ENCODE results near the gene DIO3.

DIO3 gene

DNA sequence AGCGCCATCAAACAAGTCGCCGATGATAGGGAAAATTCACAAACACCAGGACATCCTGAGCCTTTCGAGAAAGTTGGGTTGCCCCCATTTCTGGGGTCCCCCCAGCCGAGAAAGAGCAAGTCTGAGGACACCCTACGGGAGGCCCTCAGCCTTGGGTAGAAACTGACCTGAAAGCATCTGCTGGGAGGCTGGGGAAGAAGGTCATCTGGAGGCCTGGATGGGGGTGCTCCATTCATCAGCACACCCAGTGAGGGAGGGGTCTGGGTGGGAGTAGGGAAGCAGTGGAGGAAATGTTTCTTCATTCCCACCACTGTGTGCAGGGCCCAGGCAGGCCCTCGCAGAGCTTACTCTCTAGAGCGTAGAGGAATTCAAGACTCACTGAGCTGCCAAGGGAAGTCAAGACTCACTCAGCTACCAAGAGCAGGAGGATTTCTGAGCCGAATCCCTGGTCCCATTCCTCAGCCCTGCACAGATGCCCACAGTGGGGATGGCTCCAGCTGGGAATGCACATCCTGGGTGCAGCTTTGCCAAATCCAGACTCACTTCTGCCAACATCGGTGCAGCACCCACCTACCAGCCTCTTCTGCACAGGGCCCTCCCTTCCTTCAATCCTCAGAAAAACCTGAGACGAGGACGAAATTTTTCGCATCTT, 38.1 kb downstream of the DIO3 start:
- no peak for DNase-seq (ENCODE audit: low read depth)

DNA sequence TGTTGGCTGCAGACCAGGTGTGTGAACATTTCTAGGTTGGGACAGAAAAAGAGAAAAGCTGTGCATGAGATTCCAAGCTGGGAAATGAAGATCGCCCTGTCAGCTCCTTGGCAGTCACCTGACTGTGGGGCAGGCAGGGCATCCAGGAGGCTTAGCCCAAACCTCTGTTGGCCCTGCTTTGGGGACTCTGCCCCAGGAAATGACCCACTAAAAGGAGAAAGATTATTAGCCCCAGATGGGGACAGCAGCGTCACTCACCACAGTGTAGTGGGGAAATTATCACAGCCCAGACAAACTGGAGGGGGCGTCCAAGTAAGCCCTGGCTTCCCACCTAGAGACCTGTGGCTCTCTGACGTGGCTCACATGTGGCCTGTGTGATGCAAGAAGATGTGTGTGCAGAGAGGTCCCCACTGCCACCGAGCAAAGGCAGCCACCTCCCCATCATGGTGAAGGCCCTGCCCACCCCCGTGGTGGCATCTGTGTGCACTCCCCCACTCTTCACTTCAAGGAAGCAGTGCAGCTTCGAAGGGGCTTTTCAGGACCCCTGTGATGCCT, 39.1 kb downstream of the DIO3 start:
- no peak for DNase-seq (ENCODE audit: low read depth)

DNA sequence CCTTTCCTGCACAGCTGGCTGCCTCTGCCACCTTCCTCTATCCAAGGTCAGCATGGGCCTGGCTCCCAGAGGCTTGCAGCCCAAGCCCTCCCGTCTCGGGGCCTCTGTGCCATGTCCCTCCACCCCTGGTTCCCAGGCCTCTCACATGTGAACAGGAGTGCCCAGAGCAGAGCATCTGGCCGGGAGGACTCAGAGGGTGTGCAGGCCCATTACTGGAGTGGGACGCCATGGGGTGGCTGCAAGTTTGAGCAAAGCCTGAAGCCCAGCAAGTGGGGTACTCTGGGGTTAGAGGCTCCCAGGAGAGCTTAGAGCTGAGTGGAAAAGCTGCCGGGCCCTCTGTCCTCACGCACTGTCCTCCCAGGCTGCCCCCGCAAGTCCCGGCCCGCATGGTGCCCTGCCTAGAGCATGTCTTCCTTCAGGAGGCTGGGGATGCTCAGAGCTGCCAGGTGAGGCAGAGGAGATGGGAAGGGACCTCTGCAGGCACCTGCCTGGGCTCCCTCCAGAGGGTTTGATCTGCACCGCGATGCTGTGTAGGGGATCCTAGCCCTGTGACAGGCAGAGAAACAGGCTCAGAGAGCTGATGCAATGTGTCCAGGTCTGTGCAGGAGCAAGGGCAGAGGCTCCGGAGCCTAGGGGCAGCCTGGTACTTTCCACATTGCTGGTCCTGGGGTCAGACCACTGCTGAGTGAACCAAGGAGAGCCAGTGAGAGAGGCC, 39.8 kb downstream of the DIO3 start:
- DNase-seq (ENCODE audit: low read depth), result no peak

DNA sequence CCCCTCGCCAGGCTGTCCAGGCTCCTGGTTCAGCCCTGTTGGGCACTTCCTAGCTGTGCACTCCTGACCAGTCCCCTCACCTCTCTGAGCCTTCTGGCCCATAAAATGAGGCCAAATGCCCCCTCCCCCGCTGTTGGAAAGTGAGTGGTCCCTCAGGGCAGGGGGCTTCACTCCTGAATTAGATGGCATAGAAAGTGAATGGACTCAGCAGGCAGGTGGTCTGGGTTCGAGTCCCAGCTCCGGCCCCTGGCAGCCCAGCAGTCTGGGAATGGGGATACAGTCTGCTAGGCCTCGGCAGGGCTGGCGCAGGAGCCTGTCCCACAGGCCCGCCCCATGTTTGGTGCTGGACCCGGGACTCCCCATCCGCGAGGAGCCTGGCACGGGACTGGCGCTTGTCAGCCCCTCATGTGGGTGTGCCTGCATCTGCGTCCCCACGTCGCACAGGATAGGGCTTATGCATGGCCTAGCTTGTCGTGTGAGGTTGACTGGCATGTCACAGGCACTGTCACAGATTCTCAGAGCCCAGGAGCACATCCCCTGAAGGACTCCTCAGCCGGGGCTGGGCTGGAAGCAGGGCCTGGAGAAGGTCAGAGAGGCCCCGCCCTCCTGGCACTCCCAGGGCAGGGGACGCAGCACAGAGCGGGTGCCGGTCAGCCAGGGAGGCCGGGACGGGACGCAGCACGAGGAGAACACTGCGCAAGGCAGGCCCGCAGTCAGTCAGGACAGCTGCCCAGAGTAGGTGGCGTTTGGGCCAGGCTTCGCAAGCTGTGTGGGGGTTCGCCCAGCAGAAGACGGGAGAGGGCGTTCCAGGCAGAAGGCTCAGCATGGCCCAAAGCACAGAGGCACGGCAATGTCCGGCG, 40.5 kb downstream of the DIO3 start:
- no peak for DNase-seq (ENCODE audit: low read depth)

DNA sequence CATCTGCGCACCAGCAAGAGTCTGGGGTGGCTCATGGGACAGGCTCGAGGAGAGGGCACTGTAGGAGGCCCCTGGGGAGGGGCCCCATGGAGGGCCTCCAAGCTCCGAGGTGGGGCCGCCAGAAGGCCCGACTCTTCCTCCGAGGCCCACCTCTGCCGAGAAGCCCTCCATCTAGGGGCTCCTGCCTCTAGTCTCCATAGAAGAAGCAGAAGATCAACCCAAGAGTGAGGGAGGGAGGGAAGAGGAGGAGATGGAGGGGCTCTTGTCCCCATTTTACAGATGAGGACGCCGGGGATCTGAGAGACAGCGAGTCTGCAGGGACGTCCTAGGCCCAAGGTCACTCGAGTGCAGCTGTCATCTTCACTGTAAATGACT, 41.2 kb downstream of the DIO3 start:
- DNase-seq (ENCODE audit: low read depth), result no peak

DNA sequence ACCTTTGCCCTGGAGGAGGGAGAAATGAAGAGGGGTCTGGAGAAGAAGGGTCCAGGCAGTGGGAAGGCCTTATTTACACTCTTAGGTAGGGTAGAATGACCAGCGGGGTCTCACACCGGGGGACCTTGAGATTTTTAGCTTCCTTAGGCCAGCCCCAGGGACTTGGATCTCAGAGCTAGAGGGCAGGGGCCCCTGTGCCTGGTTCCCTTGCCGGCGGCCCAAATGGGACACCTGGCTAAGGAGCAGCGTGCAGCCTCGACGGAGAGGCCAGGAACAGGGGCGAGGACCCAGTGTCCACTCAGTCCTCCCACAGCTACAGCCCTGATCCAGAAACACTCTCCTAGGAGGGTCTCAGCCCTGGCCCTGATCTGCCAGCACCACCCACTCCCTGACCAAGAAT, 41.8 kb downstream of the DIO3 start:
- no peak for DNase-seq (ENCODE audit: low read depth)

DNA sequence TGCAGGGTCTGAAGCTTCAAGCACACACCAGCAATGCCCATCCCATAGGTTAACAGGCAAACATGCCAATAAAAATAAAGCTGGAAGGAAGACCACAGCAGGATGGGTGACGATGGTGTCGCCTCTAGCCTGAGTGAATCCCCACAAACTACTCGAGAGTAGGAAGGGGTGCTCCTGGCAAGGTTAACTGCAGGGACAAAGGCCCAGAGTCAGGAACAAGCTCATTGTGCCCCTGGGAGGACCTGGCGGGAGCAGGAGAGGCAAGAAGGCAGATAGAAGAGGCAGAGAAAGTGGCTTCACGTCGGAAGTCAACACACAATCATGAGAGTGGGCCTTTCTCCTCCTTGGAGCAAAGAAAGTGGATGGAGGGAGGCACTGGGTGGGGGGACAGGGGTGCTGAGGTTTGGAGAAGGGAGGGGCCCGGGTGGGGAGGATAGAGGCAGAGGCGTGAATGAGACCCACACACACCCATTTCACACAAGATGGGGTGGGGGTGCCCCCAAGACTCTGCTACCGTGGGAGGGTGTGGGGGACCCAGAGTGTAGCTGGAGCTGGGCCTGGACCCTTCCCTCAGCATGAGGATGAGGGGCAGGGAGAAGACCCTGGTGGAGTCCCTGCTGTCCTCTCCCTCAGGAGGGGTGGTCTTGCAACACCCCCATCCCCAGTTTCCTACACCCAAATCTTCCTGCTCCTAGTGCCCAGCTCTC, 43.1 kb downstream of the DIO3 start:
- no peak for DNase-seq (ENCODE audit: low read depth)

DNA sequence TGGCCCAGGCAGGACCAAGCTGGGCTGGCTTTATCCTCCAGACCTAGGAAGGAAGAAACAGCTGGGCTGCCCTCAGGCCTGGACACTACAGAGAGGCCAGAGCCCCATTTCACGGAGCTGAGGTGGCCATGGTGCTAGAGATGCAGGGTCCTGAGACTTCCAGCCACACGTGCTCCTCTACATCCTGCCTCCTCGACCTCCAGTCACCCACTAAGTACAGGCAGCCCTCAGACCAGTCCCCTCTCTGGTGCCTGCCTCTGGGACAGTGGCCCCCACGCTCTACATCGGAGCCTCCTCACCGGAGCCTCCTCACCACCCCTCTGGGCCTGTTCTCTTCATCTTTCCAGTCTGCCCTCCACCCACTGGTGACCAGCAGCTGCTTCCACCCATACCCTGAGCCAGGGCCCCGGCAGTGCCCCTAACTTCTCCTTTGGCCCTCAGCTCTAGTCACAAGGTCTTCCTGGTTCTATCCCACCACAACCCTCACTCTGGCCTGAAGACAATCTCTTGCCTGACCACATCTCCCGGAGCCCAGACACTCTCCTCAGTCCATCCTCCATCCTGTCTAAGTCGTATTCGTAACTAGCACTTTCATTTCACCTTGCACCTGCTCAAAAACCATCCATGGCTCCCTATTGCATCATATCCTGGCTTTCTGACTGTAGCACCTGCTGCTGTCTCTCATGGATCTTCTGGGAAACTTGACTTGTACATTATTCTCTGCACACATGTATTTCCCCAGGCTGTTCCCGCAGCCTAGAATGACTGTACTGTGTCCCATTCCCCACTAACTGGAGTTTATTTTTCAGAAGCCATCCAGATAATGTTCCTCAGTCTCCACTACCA, 43.9 kb downstream of the DIO3 start:
- DNase-seq (ENCODE audit: low read depth), result no peak

DNA sequence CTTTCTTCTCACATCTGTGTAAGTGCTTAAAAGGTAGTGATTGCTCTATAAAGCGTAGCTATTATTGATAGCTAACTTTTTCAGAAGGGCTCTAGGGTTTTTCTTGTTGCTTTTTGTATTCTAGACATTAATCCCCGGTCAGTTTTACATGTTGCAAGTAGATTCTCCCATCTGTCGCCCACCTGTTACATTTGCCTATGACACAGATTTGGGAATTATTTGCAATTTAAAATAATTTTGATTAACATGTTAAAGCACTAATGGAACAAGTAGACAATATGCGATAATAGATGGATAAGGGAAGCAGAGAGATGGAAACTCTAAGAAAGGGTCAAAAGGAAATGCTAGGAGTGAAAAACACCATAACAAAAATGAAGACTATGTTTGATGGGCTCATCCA, 44.5 kb downstream of the DIO3 start:
- DNase-seq (ENCODE audit: low read depth), result no peak

All from GM04503 (cell line).